ENCODE data around the gene NUDCD3. TPM values are rescaled to one million over a fixed set of nuclear protein-coding genes. Genes with fewer than 3 reads are reported as not detected.

Gene NUDCD3
- total RNA-seq, 1 experiment from 2014 or later, result 117 TPM

DNA sequence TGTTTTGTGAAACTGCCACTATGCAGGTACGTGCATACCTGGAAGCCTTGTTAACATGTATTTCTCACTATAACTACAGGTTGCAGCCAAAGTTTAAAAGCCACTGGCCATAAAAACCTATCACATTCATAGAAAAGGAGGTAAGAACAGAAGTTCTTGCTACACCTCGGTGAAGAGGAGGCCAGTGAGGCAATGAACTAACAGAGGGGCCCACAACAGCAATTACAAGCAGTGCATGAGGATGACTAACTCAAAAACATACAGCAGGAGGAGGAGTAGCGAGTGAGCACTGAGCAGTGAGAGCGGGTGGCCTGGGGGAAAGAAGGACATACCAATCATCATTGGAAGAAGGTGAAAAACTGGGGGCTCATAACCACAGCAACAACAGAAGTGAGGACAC lies 51.6 kb downstream of the NUDCD3 start:
- Histone ChIP-seq H3K4me3 (ENCODE audit: low read depth in 2 of 2, low read length in 2 of 2) (no peak overlapping the region), H3K27me3 (ENCODE audit: control insufficient read depth, insufficient read depth, low read length) (no peaks in the 10 kb centered on the region), H3K9me3 (ENCODE audit: control insufficient read depth, insufficient read depth, low read depth, low read length) (no peaks in the 10 kb centered on the region), H3K4me1 (ENCODE audit: control insufficient read depth, insufficient read depth, low read length) (no peaks in the 10 kb centered on the region), H3K36me3 (ENCODE audit: control insufficient read depth, insufficient read depth, low read length) (no peaks in the 10 kb centered on the region), H3K27ac (ENCODE audit: low read length) (no peak overlapping the region)
- in situ Hi-C loops (cut with HindIII; ENCODE audit: low pct_unique_long_range_greater_than_20kb, low sequenced_read_pairs) (no loop called here), intact Hi-C loops (cut with micrococcal nuclease; ENCODE audit: unreplicated experiment) (no loop called here)
- no TSS peak for BruUV-seq (replicated peaks)
- TF ChIP-seq, protein P1, sequence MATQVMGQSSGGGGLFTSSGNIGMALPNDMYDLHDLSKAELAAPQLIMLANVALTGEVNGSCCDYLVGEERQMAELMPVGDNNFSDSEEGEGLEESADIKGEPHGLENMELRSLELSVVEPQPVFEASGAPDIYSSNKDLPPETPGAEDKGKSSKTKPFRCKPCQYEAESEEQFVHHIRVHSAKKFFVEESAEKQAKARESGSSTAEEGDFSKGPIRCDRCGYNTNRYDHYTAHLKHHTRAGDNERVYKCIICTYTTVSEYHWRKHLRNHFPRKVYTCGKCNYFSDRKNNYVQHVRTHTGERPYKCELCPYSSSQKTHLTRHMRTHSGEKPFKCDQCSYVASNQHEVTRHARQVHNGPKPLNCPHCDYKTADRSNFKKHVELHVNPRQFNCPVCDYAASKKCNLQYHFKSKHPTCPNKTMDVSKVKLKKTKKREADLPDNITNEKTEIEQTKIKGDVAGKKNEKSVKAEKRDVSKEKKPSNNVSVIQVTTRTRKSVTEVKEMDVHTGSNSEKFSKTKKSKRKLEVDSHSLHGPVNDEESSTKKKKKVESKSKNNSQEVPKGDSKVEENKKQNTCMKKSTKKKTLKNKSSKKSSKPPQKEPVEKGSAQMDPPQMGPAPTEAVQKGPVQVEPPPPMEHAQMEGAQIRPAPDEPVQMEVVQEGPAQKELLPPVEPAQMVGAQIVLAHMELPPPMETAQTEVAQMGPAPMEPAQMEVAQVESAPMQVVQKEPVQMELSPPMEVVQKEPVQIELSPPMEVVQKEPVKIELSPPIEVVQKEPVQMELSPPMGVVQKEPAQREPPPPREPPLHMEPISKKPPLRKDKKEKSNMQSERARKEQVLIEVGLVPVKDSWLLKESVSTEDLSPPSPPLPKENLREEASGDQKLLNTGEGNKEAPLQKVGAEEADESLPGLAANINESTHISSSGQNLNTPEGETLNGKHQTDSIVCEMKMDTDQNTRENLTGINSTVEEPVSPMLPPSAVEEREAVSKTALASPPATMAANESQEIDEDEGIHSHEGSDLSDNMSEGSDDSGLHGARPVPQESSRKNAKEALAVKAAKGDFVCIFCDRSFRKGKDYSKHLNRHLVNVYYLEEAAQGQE (IDR thresholded peaks at IDR 0.05; ENCODE audit: insufficient read depth in 1 of 2, low read depth in 2 of 2, low read length in 1 of 2), result no peak
- TF ChIP-seq, protein P2, sequence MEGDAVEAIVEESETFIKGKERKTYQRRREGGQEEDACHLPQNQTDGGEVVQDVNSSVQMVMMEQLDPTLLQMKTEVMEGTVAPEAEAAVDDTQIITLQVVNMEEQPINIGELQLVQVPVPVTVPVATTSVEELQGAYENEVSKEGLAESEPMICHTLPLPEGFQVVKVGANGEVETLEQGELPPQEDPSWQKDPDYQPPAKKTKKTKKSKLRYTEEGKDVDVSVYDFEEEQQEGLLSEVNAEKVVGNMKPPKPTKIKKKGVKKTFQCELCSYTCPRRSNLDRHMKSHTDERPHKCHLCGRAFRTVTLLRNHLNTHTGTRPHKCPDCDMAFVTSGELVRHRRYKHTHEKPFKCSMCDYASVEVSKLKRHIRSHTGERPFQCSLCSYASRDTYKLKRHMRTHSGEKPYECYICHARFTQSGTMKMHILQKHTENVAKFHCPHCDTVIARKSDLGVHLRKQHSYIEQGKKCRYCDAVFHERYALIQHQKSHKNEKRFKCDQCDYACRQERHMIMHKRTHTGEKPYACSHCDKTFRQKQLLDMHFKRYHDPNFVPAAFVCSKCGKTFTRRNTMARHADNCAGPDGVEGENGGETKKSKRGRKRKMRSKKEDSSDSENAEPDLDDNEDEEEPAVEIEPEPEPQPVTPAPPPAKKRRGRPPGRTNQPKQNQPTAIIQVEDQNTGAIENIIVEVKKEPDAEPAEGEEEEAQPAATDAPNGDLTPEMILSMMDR (IDR thresholded peaks at IDR 0.05), result no peak
- no peak for TF ChIP-seq SIN3A (IDR thresholded peaks at IDR 0.05; ENCODE audit: borderline replicate concordance, insufficient read depth, low read depth, low read length)
- no peak for TF ChIP-seq POLR2AphosphoS5 (IDR thresholded peaks at IDR 0.05; ENCODE audit: low read depth, low read length)
- TF ChIP-seq TCF7L2 (IDR thresholded peaks at IDR 0.05; ENCODE audit: low read depth, low read length), result no peak
- CTCF ChIA-PET, result interaction anchor here (0.6 kb wide), 1 partner anchor 121 kb away, joined by 3 read pairs; no protein-coding TSS in a partner anchor
- DNase-seq (ENCODE audit: low read depth, low spot score), result no peak
- POLR2A ChIA-PET, result no interaction called here
- no peak for ATAC-seq

DNA sequence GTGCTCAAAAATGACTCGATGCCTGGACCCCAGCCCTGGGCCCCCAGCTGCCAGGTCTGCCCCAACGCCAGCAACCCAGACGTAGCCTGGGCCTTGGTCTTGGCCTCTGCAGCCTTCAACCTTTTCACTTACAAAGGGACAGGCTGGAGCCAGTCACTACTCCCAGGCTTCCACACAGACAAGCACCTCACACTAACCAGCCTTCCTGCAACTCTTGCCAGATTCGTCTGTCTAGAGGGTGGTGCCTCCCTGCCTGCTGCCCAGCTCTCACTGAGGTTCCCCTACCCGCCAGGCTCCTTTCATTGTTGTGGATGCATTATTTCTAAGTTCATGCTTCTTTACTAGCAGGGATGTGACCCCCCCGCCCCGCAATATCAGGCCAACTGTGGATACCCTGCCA lies 56.3 kb downstream of the NUDCD3 start:
- ChIA-PET POLR2A (no interaction called here), CTCF (no interaction called here)
- in situ Hi-C loops (cut with HindIII; ENCODE audit: low pct_unique_long_range_greater_than_20kb, low sequenced_read_pairs) (no loop called here), intact Hi-C loops (cut with micrococcal nuclease; ENCODE audit: unreplicated experiment) (no loop called here)
- TF ChIP-seq TCF7L2 (IDR thresholded peaks at IDR 0.05; ENCODE audit: low read depth, low read length) (no peak), POLR2AphosphoS5 (IDR thresholded peaks at IDR 0.05; ENCODE audit: low read depth, low read length) (no peak), SIN3A (IDR thresholded peaks at IDR 0.05; ENCODE audit: borderline replicate concordance, insufficient read depth, low read depth, low read length) (no peak)
- TF ChIP-seq, protein P1 (IDR thresholded peaks at IDR 0.05; ENCODE audit: insufficient read depth in 1 of 2, low read depth in 2 of 2, low read length in 1 of 2), result no peak
- TF ChIP-seq, protein P2 (IDR thresholded peaks at IDR 0.05), result no peak
- no TSS peak for BruUV-seq (replicated peaks)
- ATAC-seq (peak; percentile 51; the same call in 1 of the 2 replicates), DNase-seq (ENCODE audit: low read depth, low spot score) (no peak)
- H3K27ac ChIP-seq (ENCODE audit: low read length), result no peak overlapping the region
- H3K4me1 ChIP-seq (ENCODE audit: control insufficient read depth, insufficient read depth, low read length), result no peaks in the 10 kb centered on the region
- H3K36me3 ChIP-seq (ENCODE audit: control insufficient read depth, insufficient read depth, low read length), result no peaks in the 10 kb centered on the region
- H3K27me3 ChIP-seq (ENCODE audit: control insufficient read depth, insufficient read depth, low read length), result no peaks in the 10 kb centered on the region
- no peak overlapping the region for H3K4me3 ChIP-seq (ENCODE audit: low read depth in 2 of 2, low read length in 2 of 2)
- H3K9me3 ChIP-seq (ENCODE audit: control insufficient read depth, insufficient read depth, low read depth, low read length), result no peaks in the 10 kb centered on the region
